ENCODE measurements around the gene MAGI1.

The MAGI1 gene

GRCh38 chr3:65371053-65371452 is 667.7 kb downstream of the MAGI1 start:
- no peak for TF ChIP-seq JUND (IDR thresholded peaks at IDR 0.05; ENCODE audit: low read depth)
- DNase-seq (ENCODE audit: low read depth in 1 of 2, low spot score in 1 of 2): no peak
- in situ Hi-C loops (cut with HindIII; ENCODE audit: low pct_unique_long_range_greater_than_20kb, low sequenced_read_pairs): no loop called here

- in situ Hi-C loops (cut with HindIII; ENCODE audit: low pct_unique_long_range_greater_than_20kb, low sequenced_read_pairs): no loop called here
- no peak for DNase-seq (ENCODE audit: low read depth in 1 of 2, low spot score in 1 of 2)
- TF ChIP-seq JUND (IDR thresholded peaks at IDR 0.05; ENCODE audit: low read depth): no peak
Measured at GRCh38 chr3:65368866-65369265, 669.9 kb downstream of the MAGI1 start.

- TF ChIP-seq JUND (IDR thresholded peaks at IDR 0.05; ENCODE audit: low read depth): no peak
- in situ Hi-C loops (cut with HindIII; ENCODE audit: low pct_unique_long_range_greater_than_20kb, low sequenced_read_pairs): no loop called here
- DNase-seq (ENCODE audit: low read depth in 1 of 2, low spot score in 1 of 2): no peak
Measured at GRCh38 chr3:65362688-65363087, 676.0 kb downstream of the MAGI1 start.

- no peak for TF ChIP-seq JUND (IDR thresholded peaks at IDR 0.05; ENCODE audit: low read depth)
- in situ Hi-C loops (cut with HindIII; ENCODE audit: low pct_unique_long_range_greater_than_20kb, low sequenced_read_pairs): no loop called here
Measured at GRCh38 chr3:65361448-65361847, 677.3 kb downstream of the MAGI1 start.

GRCh38 chr3:65356331-65357248 is 682.1 kb downstream of the MAGI1 start:
- DNase-seq (ENCODE audit: low read depth in 1 of 2, low spot score in 1 of 2): no peak
- in situ Hi-C loops (cut with HindIII; ENCODE audit: low pct_unique_long_range_greater_than_20kb, low sequenced_read_pairs): no loop called here
- TF ChIP-seq JUND (IDR thresholded peaks at IDR 0.05; ENCODE audit: low read depth): no peak

More at GRCh38 chr3:65361448-65361847, 677.3 kb downstream of the MAGI1 start:
- no peak for DNase-seq (ENCODE audit: low read depth in 1 of 2, low spot score in 1 of 2)

- in situ Hi-C loops (cut with HindIII; ENCODE audit: low pct_unique_long_range_greater_than_20kb, low sequenced_read_pairs): no loop called here
- TF ChIP-seq JUND (IDR thresholded peaks at IDR 0.05; ENCODE audit: low read depth): no peak
- DNase-seq (ENCODE audit: low read depth in 1 of 2, low spot score in 1 of 2): no peak
Measured at GRCh38 chr3:65354880-65355279, 683.8 kb downstream of the MAGI1 start.

GRCh38 chr3:65352951-65353350 is 685.8 kb downstream of the MAGI1 start:
- DNase-seq (ENCODE audit: low read depth in 1 of 2, low spot score in 1 of 2): no peak
- in situ Hi-C loops (cut with HindIII; ENCODE audit: low pct_unique_long_range_greater_than_20kb, low sequenced_read_pairs): no loop called here
- no peak for TF ChIP-seq JUND (IDR thresholded peaks at IDR 0.05; ENCODE audit: low read depth)

- no peak for TF ChIP-seq JUND (IDR thresholded peaks at IDR 0.05; ENCODE audit: low read depth)
- in situ Hi-C loops (cut with HindIII; ENCODE audit: low pct_unique_long_range_greater_than_20kb, low sequenced_read_pairs): no loop called here
- DNase-seq (ENCODE audit: low read depth in 1 of 2, low spot score in 1 of 2): no peak
Measured at GRCh38 chr3:65351753-65352152, 687.0 kb downstream of the MAGI1 start.

- DNase-seq (ENCODE audit: low read depth in 1 of 2, low spot score in 1 of 2): no peak
- in situ Hi-C loops (cut with HindIII; ENCODE audit: low pct_unique_long_range_greater_than_20kb, low sequenced_read_pairs): no loop called here
- no peak for TF ChIP-seq JUND (IDR thresholded peaks at IDR 0.05; ENCODE audit: low read depth)
Measured at GRCh38 chr3:65350801-65351476, 687.8 kb downstream of the MAGI1 start.

- in situ Hi-C loops (cut with HindIII; ENCODE audit: low pct_unique_long_range_greater_than_20kb, low sequenced_read_pairs): no loop called here
- DNase-seq (ENCODE audit: low read depth in 1 of 2, low spot score in 1 of 2): peak in 1 of 2 experiments; percentile 85
- no peak for TF ChIP-seq JUND (IDR thresholded peaks at IDR 0.05; ENCODE audit: low read depth)
Measured at GRCh38 chr3:65348398-65348995, 690.2 kb downstream of the MAGI1 start.

- in situ Hi-C loops (cut with HindIII; ENCODE audit: low pct_unique_long_range_greater_than_20kb, low sequenced_read_pairs): no loop called here
- DNase-seq (ENCODE audit: low read depth in 1 of 2, low spot score in 1 of 2): no peak
- no peak for TF ChIP-seq JUND (IDR thresholded peaks at IDR 0.05; ENCODE audit: low read depth)
Measured at GRCh38 chr3:65347166-65347565, 691.6 kb downstream of the MAGI1 start.

GRCh38 chr3:65344846-65345245 is 693.9 kb downstream of the MAGI1 start:
- no peak for DNase-seq (ENCODE audit: low read depth in 1 of 2, low spot score in 1 of 2)
- in situ Hi-C loops (cut with HindIII; ENCODE audit: low pct_unique_long_range_greater_than_20kb, low sequenced_read_pairs): no loop called here
- TF ChIP-seq JUND (IDR thresholded peaks at IDR 0.05; ENCODE audit: low read depth): no peak

GRCh38 chr3:65344444-65344843 is 694.3 kb downstream of the MAGI1 start:
- in situ Hi-C loops (cut with HindIII; ENCODE audit: low pct_unique_long_range_greater_than_20kb, low sequenced_read_pairs): no loop called here
- TF ChIP-seq JUND (IDR thresholded peaks at IDR 0.05; ENCODE audit: low read depth): no peak
- DNase-seq (ENCODE audit: low read depth in 1 of 2, low spot score in 1 of 2): no peak
